Stimulated activated naive B cell treated with anti-CD40 and anti-IgM and Interleukin-4, amounts not matched to agents 10 μg/mL and 1 μg/mL and 100 μg/mL, for 72 hours (primary cell): ENCODE data around the gene RGS7.

Experiments used
- ATAC-seq, 2 donors: fragments of 150-1000 bp; cut with Tn5 transposase; replicated peaks; 2 replicates each; pipeline ENCODE4 v1.10.0; 2021; ENCODE audit warnings: moderate library complexity in 1 of 2
- DNase-seq: peaks from one replicate; pipeline ENCODE4 v3.0.0; 2021
- H3K27ac Mint-ChIP-seq: one replicate; pipeline ENCODE4 v1.8.0; 2022; ENCODE audit warnings: mild to moderate bottlenecking, mixed read lengths
- H3K27me3 Mint-ChIP-seq, 2 donors: one replicate each; pipeline ENCODE4 v1.8.0; 2022; ENCODE audit warnings: mixed read lengths in 2 of 2
- H3K36me3 Mint-ChIP-seq, 2 donors: one replicate each; pipeline ENCODE4 v1.8.0; 2022; ENCODE audit warnings: mixed read lengths in 2 of 2, mild to moderate bottlenecking in 1 of 2
- H3K4me1 Mint-ChIP-seq, 2 donors: one replicate each; pipeline ENCODE4 v1.8.0; 2022; ENCODE audit warnings: mixed read lengths in 2 of 2, mild to moderate bottlenecking in 1 of 2
- H3K4me3 Mint-ChIP-seq, 2 donors: one replicate each; pipeline ENCODE4 v1.8.0; 2022; ENCODE audit warnings: mild to moderate bottlenecking in 2 of 2, mixed read lengths in 2 of 2, moderate library complexity in 1 of 2
- H3K9me3 Mint-ChIP-seq, 2 donors: one replicate each; pipeline ENCODE4 v1.8.0; 2022; ENCODE audit warnings: mixed read lengths in 2 of 2, mild to moderate bottlenecking in 1 of 2

Gene RGS7

DNA sequence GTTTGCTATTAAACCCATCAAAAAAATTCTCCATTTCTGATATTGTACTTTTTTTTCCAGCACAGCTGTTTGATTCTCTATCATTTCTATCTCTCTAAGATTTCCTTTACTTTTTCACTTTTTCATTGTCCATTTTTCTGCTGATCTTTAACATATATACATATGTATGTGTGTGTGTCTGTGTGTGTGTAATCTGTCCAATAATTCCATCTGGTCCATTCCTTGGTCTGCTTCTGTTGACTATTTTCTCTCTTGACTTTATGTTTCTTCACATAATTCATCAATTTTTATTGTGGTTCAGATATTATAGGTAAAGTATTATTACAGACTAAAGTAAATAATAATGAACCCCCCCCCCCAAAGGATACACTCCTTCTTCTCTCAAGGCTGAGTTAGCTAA lies 84.2 kb downstream of the RGS7 start:
- no peaks in the 10 kb centered on the region for H3K27me3 Mint-ChIP-seq
- no peak for DNase-seq
- H3K4me3 Mint-ChIP-seq, result no peak overlapping the region
- ATAC-seq, result no peak
- no peaks in the 10 kb centered on the region for H3K4me1 Mint-ChIP-seq
- H3K36me3 Mint-ChIP-seq, result peaks cover 0 to 6% of the 10 kb centered on the region in 2 donors
- H3K9me3 Mint-ChIP-seq, result peaks cover 17 to 18% of the 10 kb centered on the region in 2 donors
- no peak overlapping the region for H3K27ac Mint-ChIP-seq

DNA sequence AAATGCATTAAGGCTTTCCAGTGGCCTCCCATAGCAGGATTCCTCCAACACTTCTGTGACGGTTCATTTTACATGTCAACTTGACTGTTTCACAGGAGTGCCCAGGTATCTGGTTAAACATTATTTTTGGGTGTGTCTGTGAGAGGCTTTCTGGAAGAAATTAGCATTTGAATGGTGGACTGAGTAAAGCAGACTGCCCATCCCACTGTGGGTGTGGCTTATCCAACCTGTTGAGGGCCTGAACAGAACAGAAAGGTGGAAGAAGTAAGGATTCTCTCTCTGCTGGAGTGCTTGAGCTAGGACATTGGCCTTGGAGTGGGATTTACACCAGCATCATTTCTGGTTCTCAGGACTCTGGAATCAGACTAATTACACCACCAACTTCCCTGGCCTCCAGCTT lies 85.6 kb downstream of the RGS7 start:
- H3K27me3 Mint-ChIP-seq, result no peaks in the 10 kb centered on the region
- no peaks in the 10 kb centered on the region for H3K4me1 Mint-ChIP-seq
- peaks cover 16 to 18% of the 10 kb centered on the region in 2 donors for H3K9me3 Mint-ChIP-seq
- peaks cover 0 to 6% of the 10 kb centered on the region in 2 donors for H3K36me3 Mint-ChIP-seq
- no peak overlapping the region for H3K4me3 Mint-ChIP-seq
- H3K27ac Mint-ChIP-seq, result no peak overlapping the region
- DNase-seq (no peak), ATAC-seq (no peak)

DNA sequence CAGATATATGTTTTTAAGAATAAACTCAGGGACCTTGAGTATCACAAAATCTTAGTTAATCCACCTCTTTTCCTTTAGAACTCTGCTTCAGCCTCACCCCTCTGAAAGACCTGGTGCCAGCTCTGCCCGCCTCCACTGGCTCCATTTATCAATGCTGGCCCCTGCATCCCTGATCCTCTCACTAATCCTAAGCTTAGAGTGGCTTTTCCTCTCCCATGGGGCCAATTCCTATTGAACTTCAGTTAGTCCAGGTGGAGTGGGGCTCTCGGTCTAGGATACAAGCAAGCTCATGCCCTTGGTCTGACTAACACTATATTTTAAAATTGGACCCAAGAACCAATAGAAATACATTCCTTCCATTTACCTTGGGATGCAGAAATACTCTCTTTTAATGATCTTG lies 87.0 kb downstream of the RGS7 start:
- H3K9me3 Mint-ChIP-seq, result peaks cover 16 to 18% of the 10 kb centered on the region in 2 donors
- ATAC-seq (no peak), DNase-seq (no peak)
- H3K4me1 Mint-ChIP-seq, result no peaks in the 10 kb centered on the region
- H3K4me3 Mint-ChIP-seq, result no peak overlapping the region
- no peak overlapping the region for H3K27ac Mint-ChIP-seq
- peaks cover 0 to 6% of the 10 kb centered on the region in 2 donors for H3K36me3 Mint-ChIP-seq
- no peaks in the 10 kb centered on the region for H3K27me3 Mint-ChIP-seq

DNA sequence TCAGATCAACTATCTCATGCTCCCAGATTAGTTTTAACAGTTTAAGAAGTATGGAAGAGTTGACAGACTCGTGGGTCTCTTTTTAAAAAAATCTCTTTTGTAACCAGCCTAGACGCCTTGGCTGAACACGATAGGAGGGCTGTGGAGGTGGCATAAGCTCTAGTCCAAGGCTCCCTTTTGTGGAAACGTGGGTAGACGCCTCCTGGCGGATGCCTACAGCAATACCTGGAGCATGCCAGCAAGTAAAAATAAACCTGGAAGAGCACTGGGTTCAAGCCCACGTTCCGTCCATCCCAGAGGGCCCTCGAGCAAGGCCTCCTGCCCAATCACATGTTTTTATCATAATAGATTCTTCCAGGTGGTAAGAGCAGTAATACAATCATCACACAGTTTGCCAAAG lies 87.9 kb downstream of the RGS7 start:
- Mint-ChIP-seq H3K27ac (no peak overlapping the region), H3K9me3 (peaks cover 16 to 18% of the 10 kb centered on the region in 2 donors), H3K27me3 (no peaks in the 10 kb centered on the region), H3K4me1 (no peaks in the 10 kb centered on the region), H3K4me3 (no peak overlapping the region), H3K36me3 (peaks cover 0 to 6% of the 10 kb centered on the region in 2 donors)
- no peak for DNase-seq
- no peak for ATAC-seq

DNA sequence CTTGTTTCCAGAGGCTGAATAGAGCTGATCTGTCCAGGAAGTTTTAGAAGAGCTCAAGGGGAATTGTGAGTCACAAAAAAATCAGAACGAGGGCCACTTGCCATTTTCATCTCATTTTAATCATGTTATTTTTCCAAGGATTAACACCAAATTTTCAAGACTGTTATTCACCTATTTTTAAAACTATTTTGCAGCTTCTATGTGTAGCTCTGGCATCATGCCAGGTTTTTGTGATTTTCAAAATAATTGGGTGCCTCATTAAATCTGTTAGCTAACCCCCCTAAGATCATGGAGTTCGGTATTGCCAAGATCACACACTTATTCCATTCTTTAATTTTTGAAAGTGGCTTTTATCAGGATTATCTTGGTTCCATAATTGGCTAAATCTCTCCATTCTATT lies 90.9 kb downstream of the RGS7 start:
- ATAC-seq (no peak), DNase-seq (no peak)
- Mint-ChIP-seq H3K4me1 (no peaks in the 10 kb centered on the region), H3K36me3 (no peaks in the 10 kb centered on the region), H3K27me3 (no peaks in the 10 kb centered on the region), H3K27ac (no peak overlapping the region), H3K9me3 (peaks cover 0 to 2% of the 10 kb centered on the region in 2 donors), H3K4me3 (no peak overlapping the region)

DNA sequence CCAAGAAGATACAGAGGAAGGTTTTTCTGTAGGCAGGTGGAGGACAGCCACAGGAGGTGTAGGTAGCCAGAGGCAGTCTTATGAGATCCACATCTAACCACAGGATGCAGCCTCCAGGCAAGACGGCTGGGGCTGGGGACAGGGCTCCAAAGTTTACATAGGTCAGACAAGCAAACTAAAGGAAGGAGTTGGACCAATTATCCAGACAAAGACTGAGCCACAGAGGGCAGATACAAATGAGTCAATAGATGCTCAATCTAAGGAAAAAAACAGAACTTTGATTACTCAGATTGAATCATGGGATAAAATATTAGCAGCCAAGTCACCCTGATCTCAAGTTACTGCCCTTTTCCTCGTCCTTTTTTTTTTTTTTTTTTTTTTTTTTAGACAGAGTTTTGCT lies 91.6 kb downstream of the RGS7 start:
- Mint-ChIP-seq H3K27ac (no peak overlapping the region), H3K4me3 (no peak overlapping the region), H3K36me3 (no peaks in the 10 kb centered on the region), H3K9me3 (peaks cover 0 to 2% of the 10 kb centered on the region in 2 donors), H3K27me3 (no peaks in the 10 kb centered on the region), H3K4me1 (no peaks in the 10 kb centered on the region)
- no peak for ATAC-seq
- DNase-seq, result no peak

DNA sequence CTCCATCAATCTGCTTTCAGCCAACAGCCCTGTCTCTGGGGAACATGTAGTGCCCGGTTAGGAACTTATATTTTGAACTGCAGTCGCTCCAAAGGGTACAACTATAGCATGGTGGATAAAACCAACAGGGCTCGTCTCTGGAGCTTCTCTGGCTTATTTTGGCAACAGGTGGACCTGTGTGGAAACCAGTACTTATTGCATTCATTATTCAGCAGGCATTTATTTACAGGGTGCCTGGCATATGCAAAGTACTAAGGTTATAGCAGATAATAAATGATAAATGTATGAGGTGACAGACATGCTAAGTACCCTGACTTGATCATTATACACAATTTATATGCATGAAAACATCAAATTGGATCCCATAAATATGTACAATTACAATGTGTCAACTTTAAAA lies 93.7 kb downstream of the RGS7 start:
- ATAC-seq (no peak), DNase-seq (no peak)
- H3K27ac Mint-ChIP-seq, result no peak overlapping the region
- no peak overlapping the region for H3K4me3 Mint-ChIP-seq
- no peaks in the 10 kb centered on the region for H3K4me1 Mint-ChIP-seq
- no peaks in the 10 kb centered on the region for H3K36me3 Mint-ChIP-seq
- no peaks in the 10 kb centered on the region for H3K27me3 Mint-ChIP-seq
- no peaks in the 10 kb centered on the region for H3K9me3 Mint-ChIP-seq

DNA sequence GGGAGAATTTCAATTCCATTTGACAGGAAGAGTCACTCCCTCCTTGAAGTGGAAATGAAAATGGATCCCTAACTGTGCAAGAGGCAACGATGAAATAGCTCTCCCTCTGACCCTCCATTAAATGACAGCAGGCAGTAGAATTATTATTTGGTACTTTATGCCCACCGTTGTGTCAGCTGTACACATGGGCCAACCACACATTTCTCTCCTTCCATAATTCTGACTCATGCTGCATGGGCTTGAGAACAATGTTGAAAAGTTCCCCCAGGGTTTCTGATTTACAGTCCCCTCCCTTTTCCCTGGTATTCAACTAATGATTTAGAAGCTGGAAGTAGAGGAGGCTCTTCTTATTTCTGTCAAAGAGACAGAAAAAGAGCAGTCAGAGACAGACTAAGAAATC lies 103.5 kb downstream of the RGS7 start:
- DNase-seq, result no peak
- H3K36me3 Mint-ChIP-seq, result no peaks in the 10 kb centered on the region
- no peak overlapping the region for H3K27ac Mint-ChIP-seq
- peaks cover 5 to 8% of the 10 kb centered on the region in 2 donors for H3K9me3 Mint-ChIP-seq
- no peak for ATAC-seq
- H3K4me1 Mint-ChIP-seq, result peaks cover 0 to 5% of the 10 kb centered on the region in 2 donors
- H3K27me3 Mint-ChIP-seq, result no peaks in the 10 kb centered on the region
- no peak overlapping the region for H3K4me3 Mint-ChIP-seq

DNA sequence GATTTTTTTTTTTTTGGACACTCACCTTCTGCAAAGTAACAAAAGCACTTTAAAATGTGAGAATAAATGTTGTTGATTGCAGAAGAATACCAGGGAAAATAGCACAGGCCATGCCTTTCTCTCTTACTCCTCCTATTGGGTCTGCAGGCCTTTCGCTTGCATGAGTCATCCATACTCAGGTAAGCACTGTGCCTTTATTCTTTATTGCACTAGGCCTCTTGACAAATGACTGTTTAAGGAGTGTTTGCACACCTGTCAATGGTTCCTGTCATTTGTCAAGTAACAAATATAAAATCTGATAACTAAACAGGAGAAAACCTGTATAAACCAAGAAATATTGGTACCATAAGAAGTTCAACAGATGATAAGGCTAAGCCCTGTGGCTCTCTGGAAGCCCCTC lies 106.5 kb downstream of the RGS7 start:
- no peaks in the 10 kb centered on the region for H3K27me3 Mint-ChIP-seq
- no peak overlapping the region for H3K27ac Mint-ChIP-seq
- H3K4me3 Mint-ChIP-seq, result no peak overlapping the region
- H3K9me3 Mint-ChIP-seq, result peaks cover 12 to 16% of the 10 kb centered on the region in 2 donors
- H3K36me3 Mint-ChIP-seq, result no peaks in the 10 kb centered on the region
- H3K4me1 Mint-ChIP-seq, result peaks cover 2 to 5% of the 10 kb centered on the region in 2 donors
- ATAC-seq (no peak), DNase-seq (no peak)

DNA sequence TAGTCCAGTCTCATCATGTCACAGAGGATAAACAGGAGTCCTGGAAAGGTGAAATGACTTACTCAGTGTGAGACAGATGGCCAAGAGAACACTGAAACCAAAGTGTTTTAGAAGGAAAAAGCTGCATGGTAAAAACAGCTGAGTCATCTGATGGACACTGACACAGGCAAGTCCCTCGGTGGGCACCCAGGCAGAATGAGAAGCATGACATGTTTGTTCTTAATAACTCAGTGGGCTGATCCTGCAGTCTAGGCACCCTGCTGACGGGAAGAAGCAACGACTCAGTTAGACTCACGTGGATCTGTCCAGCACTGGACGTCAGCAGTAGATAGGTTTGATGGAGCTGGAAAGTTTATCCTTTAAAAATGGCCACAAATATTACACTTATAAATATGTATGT lies 116.9 kb downstream of the RGS7 start:
- DNase-seq (no peak), ATAC-seq (no peak)
- Mint-ChIP-seq H3K4me3 (no peak overlapping the region), H3K36me3 (no peaks in the 10 kb centered on the region), H3K27me3 (peaks cover 0 to 5% of the 10 kb centered on the region in 2 donors), H3K4me1 (no peaks in the 10 kb centered on the region), H3K27ac (no peak overlapping the region), H3K9me3 (peaks cover 0 to 1% of the 10 kb centered on the region in 2 donors)

DNA sequence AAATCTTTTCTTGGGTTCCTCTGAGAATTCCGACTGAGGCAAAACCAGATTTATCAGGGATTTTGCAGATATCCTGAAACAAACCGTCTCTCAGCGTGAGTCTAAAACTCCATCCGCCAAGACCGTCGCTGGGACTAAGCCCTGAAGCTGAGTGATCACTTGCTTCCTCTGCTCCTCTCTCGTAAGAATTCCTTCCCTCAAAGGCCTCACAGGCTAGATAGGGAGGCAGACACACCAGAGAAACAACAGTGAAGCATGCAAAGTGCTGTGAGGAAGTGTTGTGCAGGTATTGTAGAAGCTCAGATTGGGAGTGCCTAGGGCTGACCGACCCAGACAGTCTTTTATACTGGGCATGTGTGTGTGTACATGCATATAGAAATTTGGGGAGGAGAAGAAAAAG lies 119.1 kb downstream of the RGS7 start:
- Mint-ChIP-seq H3K4me1 (no peaks in the 10 kb centered on the region), H3K36me3 (no peaks in the 10 kb centered on the region), H3K9me3 (no peaks in the 10 kb centered on the region), H3K27ac (no peak overlapping the region), H3K4me3 (no peak overlapping the region), H3K27me3 (peaks cover 0 to 4% of the 10 kb centered on the region in 2 donors)
- no peak for DNase-seq
- ATAC-seq, result no peak

DNA sequence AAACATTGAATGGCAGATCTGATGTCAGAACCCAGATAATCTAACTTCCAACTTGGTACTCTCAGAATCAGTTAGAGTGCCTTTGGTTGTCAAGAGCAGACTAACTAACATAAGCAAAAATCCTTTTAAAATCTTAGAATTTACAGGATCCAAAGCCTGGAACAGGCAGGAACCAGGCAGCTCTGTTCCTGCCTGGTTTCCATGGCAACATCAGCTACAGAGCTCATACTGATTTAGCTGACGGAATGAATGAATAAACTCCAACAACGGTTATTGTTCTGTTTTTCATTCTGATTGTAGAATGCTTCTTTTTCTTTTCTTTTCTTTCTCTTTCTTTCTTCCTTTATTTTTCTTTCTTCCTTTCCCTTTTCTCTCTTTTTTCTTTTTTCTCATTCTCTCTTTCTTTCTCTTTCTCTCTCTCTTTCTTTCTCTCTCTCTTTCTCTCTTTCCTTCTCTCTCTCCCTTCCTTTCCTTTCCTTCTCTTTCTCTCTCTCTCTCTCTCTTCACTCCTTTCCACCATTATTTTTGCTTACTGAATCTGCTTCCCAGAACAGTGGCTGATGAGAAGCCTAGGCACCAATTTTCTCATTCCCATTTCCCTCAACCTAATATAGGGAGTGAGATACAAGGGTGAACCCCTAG lies 121.6 kb downstream of the RGS7 start:
- Mint-ChIP-seq H3K36me3 (no peaks in the 10 kb centered on the region), H3K9me3 (no peaks in the 10 kb centered on the region), H3K27me3 (no peaks in the 10 kb centered on the region), H3K4me3 (no peak overlapping the region), H3K4me1 (no peaks in the 10 kb centered on the region), H3K27ac (no peak overlapping the region)
- ATAC-seq (no peak), DNase-seq (no peak)

DNA sequence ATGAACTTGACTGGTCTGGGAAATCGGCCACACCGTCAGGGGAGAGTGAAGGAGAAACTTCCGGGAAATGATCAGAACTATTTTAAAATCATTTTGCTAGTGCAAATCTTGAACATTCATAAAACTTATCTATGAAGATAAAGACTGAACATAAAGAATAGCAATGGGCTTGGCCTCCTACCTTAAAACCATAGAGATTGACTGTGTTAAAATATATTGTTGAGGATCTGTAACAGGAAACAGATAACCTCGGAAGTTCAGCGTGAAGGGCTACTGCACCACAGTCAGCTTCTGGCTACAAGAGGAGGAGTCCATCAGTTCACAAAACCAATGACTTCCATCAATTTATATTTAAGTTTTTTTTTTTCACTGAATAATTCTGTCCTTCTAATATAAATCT lies 127.3 kb downstream of the RGS7 start:
- H3K27me3 Mint-ChIP-seq, result no peaks in the 10 kb centered on the region
- ATAC-seq, result no peak
- H3K27ac Mint-ChIP-seq, result no peak overlapping the region

DNA sequence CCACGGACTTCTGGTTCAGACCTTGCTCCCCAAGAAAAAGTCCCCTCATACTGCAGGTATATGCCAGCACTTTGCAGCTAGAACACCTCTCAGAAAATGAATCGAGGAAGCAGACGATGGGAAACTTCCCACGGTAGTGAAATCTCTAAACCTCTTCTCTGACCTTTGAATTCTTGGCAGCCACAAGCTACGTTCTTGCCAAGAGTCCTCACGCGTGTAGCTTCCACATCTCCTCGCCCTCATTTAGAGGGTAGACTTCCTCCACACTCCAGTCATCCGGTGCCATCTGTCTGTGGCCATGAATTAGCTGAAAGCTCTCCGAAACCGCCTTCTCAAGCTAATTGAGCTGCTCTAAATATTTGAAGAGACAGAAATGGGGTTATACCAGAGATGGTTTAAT lies 127.8 kb downstream of the RGS7 start:
- no peaks in the 10 kb centered on the region for H3K4me1 Mint-ChIP-seq
- H3K27me3 Mint-ChIP-seq, result no peaks in the 10 kb centered on the region
- DNase-seq (no peak), ATAC-seq (no peak)
- peaks cover 0 to 2% of the 10 kb centered on the region in 2 donors for H3K9me3 Mint-ChIP-seq
- H3K27ac Mint-ChIP-seq, result no peak overlapping the region
- H3K4me3 Mint-ChIP-seq, result no peak overlapping the region
- H3K36me3 Mint-ChIP-seq, result no peaks in the 10 kb centered on the region

More for the DNA sequence above, 127.3 kb downstream of the RGS7 start:
- no peaks in the 10 kb centered on the region for H3K4me1 Mint-ChIP-seq
- H3K4me3 Mint-ChIP-seq, result no peak overlapping the region
- peaks cover 0 to 2% of the 10 kb centered on the region in 2 donors for H3K9me3 Mint-ChIP-seq
- no peaks in the 10 kb centered on the region for H3K36me3 Mint-ChIP-seq
- DNase-seq, result no peak

DNA sequence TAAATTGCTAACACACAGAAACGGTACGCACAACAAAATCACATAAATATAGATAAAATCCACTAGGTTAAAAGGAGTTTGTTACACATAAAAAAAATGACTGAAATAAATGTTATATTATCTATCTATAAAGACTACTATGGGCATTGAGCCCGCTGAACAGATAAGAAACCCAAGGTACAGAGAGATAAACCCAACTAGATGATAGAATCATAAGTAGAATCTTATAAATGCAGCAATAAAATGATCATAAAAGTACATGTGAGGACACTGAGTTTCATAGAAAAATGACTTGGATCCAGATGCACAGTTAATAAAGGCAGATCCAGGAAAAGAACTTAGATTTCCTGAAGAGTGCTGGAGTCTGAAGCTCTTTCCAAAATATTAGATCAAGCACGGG lies 128.7 kb downstream of the RGS7 start:
- DNase-seq (no peak), ATAC-seq (no peak)
- Mint-ChIP-seq H3K27me3 (no peaks in the 10 kb centered on the region), H3K4me1 (no peaks in the 10 kb centered on the region), H3K36me3 (no peaks in the 10 kb centered on the region), H3K4me3 (no peak overlapping the region), H3K27ac (no peak overlapping the region), H3K9me3 (peaks cover 0 to 2% of the 10 kb centered on the region in 2 donors)

DNA sequence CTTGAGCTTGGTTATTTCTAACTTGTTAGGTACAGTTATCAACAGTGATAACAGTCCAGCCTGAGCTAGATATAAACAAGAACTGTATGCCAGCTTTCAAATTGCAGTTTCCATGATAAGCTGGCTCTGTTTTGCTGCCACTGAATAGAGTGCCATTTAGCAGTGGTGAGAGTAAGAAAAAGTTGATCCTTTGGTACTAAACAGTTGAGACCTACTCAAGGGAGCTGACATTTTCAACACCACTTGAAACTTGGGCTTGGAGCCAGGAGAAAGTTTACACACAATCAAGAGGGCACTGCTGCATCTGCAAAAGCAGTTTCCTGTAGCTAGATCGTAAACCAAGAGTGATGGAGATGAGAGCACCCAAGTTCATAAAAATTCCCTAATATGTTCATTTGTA lies 131.3 kb downstream of the RGS7 start:
- DNase-seq (no peak), ATAC-seq (no peak)
- Mint-ChIP-seq H3K27ac (no peak overlapping the region), H3K4me3 (no peak overlapping the region), H3K27me3 (no peaks in the 10 kb centered on the region), H3K36me3 (no peaks in the 10 kb centered on the region), H3K4me1 (no peaks in the 10 kb centered on the region), H3K9me3 (peaks cover 2 to 9% of the 10 kb centered on the region in 2 donors)
